ENCODE results near the gene HOXB3.

GRCh38 chr17:48541577-48542113 lies 48.4 kb downstream of the HOXB3 start:
- TF ChIP-seq CTCF (IDR thresholded peaks at IDR 0.05): no peak
- TF ChIP-seq POLR2A (IDR thresholded peaks at IDR 0.05): no peak
